AG10803 (cell line): ENCODE measurements around the gene UBE2I.

Experiments used
- DNase-seq: peaks from one replicate; pipeline ENCODE4 v3.0.0; 2010; ENCODE audit warnings: low read depth
- H3K4me3 ChIP-seq: 2 replicates; pipeline ENCODE4 v1.5.1; 2011; ENCODE audit warnings: mild to moderate bottlenecking, low read length, control low read depth
- CTCF ChIP-seq: conservative IDR thresholded peaks from 2 replicates; pipeline ENCODE4 v1.5.1; 2011; ENCODE audit warnings: mild to moderate bottlenecking, low read length, control low read depth, inconsistent platforms

Gene UBE2I

GRCh38 chr16:1301562-1301961 is 7.9 kb upstream of the UBE2I start:
- DNase-seq, result no peak
- no peak for TF ChIP-seq CTCF
- no peak overlapping the region for H3K4me3 ChIP-seq

- no peak for TF ChIP-seq CTCF
- no peak overlapping the region for H3K4me3 ChIP-seq
- no peak for DNase-seq
These were observed 3.6 kb upstream of the UBE2I start for GRCh38 chr16:1305823-1306222.

GRCh38 chr16:1306334-1306733 is 3.1 kb upstream of the UBE2I start:
- H3K4me3 ChIP-seq, result no peak overlapping the region
- DNase-seq, result no peak
- no peak for TF ChIP-seq CTCF

- peak; percentile 41 for DNase-seq
- H3K4me3 ChIP-seq, result peak overlapping the region; percentile 52
- TF ChIP-seq CTCF, result no peak
These were observed 1.1 kb upstream of the UBE2I start for GRCh38 chr16:1308036-1308976.

GRCh38 chr16:1309888-1310831 is 724 bp downstream of the UBE2I start:
- H3K4me3 ChIP-seq, result peak overlapping the region; percentile 81
- peak; percentile 48 for DNase-seq
- no peak for TF ChIP-seq CTCF

- no peak for DNase-seq
- peak overlapping the region; percentile 81 for H3K4me3 ChIP-seq
- no peak for TF ChIP-seq CTCF
These were observed 1.4 kb downstream of the UBE2I start for GRCh38 chr16:1310832-1311200.
